Omental fat pad (tissue), 4 donors: ENCODE data around the gene FUBP1. TPM values are rescaled to one million over a fixed set of nuclear protein-coding genes. Genes with fewer than 3 reads are reported as not detected.
"Not testable (repeated sequence)": the region's sequence is repeated elsewhere in the genome, so short reads cannot be mapped to it uniquely, and the experiment has no call there.

Experiments
- ATAC-seq: fragments of 150-250 bp; one replicate; pipeline ENCODE4 v1.9.1; 2016; ENCODE audit warnings: mild to moderate bottlenecking, moderate library complexity; ENCODE audit not compliant: low FRiP score
- DNase-seq: peaks from one replicate; pipeline ENCODE4 v3.0.0-alpha.2; 2019; ENCODE audit warnings: low spot score
- total RNA-seq, 4 donors: library from RNA; depleted of rRNA; stranded (reverse); fragments of >200 nt; gene quantifications; one replicate each; pipeline ENCODE4 v1.1.0, GENCODE V29; 2016
- TF ChIP-seq, protein P1 (sequence below), 3 donors: fragments of 450-650 bp; IDR thresholded peaks; one replicate each; pipeline ENCODE4 v1.5.1; 2016 to 2017; ENCODE audit warnings: antibody characterized with exemption in 3 of 3, mild to moderate bottlenecking in 3 of 3, moderate library complexity in 2 of 3

FUBP1 gene
- total RNA-seq, 4 donors from 2014 or later = 70.2 to 152 (median 94.4) TPM

DNA sequence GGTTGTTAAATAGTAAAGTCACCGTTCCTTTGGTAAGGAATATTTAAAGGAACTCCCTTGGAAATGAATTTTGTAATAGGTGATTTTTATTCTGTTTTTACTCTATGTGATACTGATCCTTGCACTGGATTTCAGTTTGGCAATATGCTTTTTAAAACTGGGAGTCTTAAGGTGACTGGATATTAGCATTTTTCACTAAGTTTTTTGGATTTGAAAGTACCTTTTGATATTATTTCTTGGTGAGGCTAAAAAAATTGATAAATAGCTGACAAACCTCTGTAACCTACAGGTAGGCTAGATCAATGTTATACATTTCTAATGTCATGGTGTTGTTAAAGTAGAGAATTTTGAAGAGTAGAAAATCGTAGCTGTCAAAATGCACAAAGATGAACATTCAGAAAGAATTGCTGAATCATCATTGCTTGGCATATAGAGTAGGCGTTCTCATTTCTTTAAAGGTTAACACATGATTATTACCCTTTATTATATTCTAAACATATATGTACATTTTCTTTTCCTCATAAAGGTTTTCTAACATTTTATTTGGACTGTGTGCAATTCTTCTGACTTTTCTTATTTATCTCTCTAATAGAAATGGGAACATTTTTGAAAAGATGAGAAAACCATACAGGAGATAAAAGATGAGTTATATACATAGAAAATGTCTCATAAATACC is 24.3 kb upstream of the FUBP1 start:
- ATAC-seq = no peak
- no peak for DNase-seq
- TF ChIP-seq, protein P1, sequence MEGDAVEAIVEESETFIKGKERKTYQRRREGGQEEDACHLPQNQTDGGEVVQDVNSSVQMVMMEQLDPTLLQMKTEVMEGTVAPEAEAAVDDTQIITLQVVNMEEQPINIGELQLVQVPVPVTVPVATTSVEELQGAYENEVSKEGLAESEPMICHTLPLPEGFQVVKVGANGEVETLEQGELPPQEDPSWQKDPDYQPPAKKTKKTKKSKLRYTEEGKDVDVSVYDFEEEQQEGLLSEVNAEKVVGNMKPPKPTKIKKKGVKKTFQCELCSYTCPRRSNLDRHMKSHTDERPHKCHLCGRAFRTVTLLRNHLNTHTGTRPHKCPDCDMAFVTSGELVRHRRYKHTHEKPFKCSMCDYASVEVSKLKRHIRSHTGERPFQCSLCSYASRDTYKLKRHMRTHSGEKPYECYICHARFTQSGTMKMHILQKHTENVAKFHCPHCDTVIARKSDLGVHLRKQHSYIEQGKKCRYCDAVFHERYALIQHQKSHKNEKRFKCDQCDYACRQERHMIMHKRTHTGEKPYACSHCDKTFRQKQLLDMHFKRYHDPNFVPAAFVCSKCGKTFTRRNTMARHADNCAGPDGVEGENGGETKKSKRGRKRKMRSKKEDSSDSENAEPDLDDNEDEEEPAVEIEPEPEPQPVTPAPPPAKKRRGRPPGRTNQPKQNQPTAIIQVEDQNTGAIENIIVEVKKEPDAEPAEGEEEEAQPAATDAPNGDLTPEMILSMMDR (IDR thresholded peaks at IDR 0.05) = no peak

DNA sequence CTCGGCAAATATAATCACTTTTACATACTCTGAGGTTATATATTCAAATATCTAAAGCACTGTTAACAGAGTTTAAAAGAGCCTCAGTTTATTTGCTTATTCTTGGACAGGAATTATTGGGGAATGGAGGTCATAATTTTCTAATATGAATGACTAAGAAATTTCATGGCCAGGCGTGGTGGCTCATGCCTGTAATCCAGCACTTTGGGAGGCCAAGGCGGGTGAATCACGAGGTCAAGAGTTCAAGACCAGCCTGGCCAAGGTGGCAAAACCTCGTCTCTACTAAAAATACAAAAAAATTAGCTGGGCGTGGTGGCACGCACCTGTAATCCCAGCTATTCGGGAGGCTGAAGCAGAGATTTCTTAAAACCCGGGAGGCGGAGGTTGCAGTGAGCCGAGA is 21.7 kb upstream of the FUBP1 start:
- not testable (repeated sequence) for ATAC-seq, DNase-seq

DNA sequence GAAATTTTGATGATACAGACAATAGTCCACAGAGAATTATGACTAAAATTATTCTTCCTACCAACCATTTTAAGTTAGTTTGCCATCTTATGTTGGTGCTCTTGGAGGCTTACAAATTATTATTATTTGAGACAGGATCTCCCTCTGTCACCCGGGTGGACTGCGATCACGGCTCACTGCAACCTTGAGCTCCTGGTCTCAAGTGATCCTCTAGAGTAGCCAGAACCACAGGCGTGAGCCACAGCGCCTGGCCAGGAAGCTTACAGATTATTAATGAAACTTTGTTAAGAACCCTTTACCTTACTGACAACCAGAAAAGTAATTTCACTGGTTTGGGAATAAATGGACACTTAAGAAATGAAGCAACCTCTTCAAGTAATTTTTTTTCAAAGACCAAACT is 17.9 kb upstream of the FUBP1 start:
- DNase-seq (no peak), ATAC-seq (no peak)
- TF ChIP-seq, protein P1 (IDR thresholded peaks at IDR 0.05) = no peak

DNA sequence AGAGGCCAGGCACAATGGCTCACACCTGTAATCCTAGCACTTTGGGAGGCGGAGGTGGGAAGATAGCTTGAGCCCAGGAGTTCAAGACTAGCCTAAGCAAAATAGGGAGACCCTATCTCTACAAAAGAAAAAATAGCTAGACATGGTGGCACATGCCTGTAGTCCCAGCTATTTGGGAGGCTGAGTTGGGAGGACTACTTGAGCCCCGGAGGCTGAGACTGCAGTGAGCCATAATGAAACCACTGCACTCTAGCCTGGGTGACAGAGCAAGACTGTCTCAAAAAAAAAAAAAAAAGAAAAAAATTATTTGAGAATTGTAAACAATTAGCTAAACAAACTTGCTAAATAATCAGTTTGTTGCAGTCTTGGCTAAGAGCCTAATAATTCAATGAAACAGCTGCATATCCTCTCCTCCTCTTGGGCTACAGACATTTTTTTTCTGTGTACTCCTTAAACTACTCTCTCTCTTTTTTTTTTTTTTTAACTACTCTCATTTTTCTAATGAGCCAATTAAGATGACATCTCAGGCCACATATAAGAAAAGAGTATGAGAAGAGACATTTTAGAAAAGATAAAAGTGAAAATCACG is 15.3 kb upstream of the FUBP1 start:
- TF ChIP-seq, protein P1 (IDR thresholded peaks at IDR 0.05) = no peak
- no peak for ATAC-seq

DNA sequence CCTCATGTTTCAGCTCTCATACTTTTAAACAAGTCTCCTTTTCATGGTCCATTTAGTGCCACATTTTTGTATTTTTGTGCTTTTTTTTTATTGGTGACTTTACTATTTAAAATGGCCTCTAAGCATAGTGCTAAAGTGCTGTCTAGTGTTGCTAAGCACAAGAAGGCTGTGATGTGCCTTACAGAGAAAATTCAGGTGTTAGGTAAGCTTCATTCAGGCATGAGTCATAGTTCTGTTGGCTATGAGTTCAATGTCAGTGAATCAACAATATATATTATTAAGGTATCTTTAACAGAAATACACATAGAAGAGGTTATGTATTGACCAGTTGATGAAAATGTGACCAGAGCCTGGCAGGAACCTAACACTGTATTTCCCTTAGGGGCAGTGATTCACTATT is 12.8 kb upstream of the FUBP1 start:
- DNase-seq (no peak), ATAC-seq (no peak)
- TF ChIP-seq, protein P1 (IDR thresholded peaks at IDR 0.05) = no peak

More for the DNA sequence above, 15.3 kb upstream of the FUBP1 start:
- DNase-seq = no peak

DNA sequence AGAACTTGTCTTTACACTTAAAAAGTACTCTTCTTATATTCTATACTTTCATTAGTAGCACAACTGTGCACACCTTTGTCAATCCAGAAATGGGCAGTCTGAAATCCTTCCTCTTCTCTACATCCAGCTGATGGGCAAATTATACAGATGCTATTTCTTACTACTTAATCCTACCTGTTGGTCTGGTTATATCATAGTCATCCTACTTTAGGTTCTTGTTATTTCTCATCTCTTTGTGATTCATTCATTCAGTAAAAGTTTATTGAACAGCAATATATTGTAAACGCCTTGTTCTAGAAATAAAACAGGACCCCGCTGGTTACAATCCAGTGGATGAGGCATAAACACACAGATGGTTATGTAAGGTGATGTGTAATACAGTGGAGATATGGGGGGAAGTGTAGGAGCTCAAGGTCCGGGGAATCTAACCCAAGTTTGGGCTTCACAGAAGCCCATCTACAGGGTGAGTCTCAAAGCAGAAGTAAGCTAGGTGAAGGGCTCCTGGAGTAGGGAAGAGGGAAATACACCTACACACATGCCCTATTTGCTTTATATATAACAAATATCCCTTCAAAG is 11.8 kb upstream of the FUBP1 start:
- ATAC-seq (no peak), DNase-seq (no peak)
- TF ChIP-seq, protein P1 (IDR thresholded peaks at IDR 0.05) = no peak

DNA sequence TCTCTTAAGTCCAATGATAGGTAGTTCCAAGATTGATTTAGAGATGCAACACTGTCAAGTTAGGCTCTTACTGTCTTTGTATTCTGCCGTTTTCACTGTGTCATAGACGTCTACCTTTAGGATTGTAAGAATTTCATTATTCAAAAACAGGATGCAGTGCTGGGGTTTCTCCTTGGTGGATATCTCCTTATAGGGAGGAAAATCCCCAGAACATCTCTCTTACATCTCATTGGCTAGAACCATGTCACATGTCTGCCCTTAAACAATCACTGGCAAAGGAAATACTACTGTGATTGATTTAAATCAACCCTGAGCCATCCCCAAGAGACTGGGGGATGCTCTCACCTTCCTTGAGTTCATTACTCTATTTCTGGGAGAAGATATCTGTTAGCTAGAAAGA is 10.9 kb upstream of the FUBP1 start:
- DNase-seq (no peak), ATAC-seq (no peak)
- TF ChIP-seq, protein P1 (IDR thresholded peaks at IDR 0.05) = no peak
